Measurements from ENCODE around the gene ATR. TPM values are rescaled to one million over a fixed set of nuclear protein-coding genes. Genes with fewer than 3 reads are reported as not detected.

The ATR gene
- total RNA-seq, 1 experiment from 2014 or later, result 15.8 TPM

- Histone ChIP-seq H3K56ac (ENCODE audit: insufficient read length, low read depth, low read length) (no peak overlapping the region), H4K91ac (ENCODE audit: insufficient read length, low read depth, low read length) (no peak overlapping the region), H3K79me1 (ENCODE audit: insufficient read depth, low read depth, low read length, poor library complexity, severe bottlenecking) (no peaks in the 10 kb centered on the region), H3K4ac (ENCODE audit: low read depth, low read length) (no peak overlapping the region), H3K9ac (ENCODE audit: extremely low read depth, insufficient read length, low read length) (no peak overlapping the region), H3K4me1 (ENCODE audit: insufficient read depth, low read length) (no peaks in the 10 kb centered on the region), H3K27ac (ENCODE audit: insufficient read length, low read depth, low read length) (no peak overlapping the region), H3T11ph (ENCODE audit: low read length) (no peak overlapping the region), H4K8ac (replicated peaks; ENCODE audit: insufficient read length, low read depth, low read length) (no peak overlapping the region), H2BK5ac (ENCODE audit: insufficient read length, low read length) (no peak overlapping the region), H3K23me2 (ENCODE audit: insufficient read length, low read depth, low read length, poor library complexity, severe bottlenecking) (no peaks in the 10 kb centered on the region), H3K79me2 (ENCODE audit: insufficient read depth, low read length) (no peaks in the 10 kb centered on the region), H2BK15ac (ENCODE audit: low read depth, low read length) (no peak overlapping the region), H3K9me3 (ENCODE audit: control insufficient read depth, low read depth, low read length) (no peaks in the 10 kb centered on the region), H4K20me1 (ENCODE audit: control insufficient read depth, insufficient read depth, insufficient read length) (no peaks in the 10 kb centered on the region), H3K23ac (ENCODE audit: insufficient read length, low read depth, low read length) (no peak overlapping the region), H3K27me3 (ENCODE audit: insufficient read depth, low read length) (no peaks in the 10 kb centered on the region), H3K4me2 (ENCODE audit: insufficient read depth, insufficient read length, low read length) (no peak overlapping the region), H2AFZ (ENCODE audit: low read length) (no peak overlapping the region), H4K5ac (ENCODE audit: insufficient read length, low read depth, low read length) (no peak overlapping the region), H2BK12ac (ENCODE audit: insufficient read length, low read depth, low read length) (no peak overlapping the region), H2BK120ac (ENCODE audit: low read depth, low read length, poor library complexity, severe bottlenecking) (no peak overlapping the region), H3K14ac (ENCODE audit: insufficient read depth, low read length) (no peak overlapping the region), H2AK5ac (ENCODE audit: insufficient read length, low read length) (no peak overlapping the region), H3K18ac (ENCODE audit: insufficient read length, low read depth, low read length) (no peak overlapping the region), H2BK20ac (ENCODE audit: low read depth, low read length, poor library complexity, severe bottlenecking) (no peak overlapping the region)
- Mint-ChIP-seq H3K27ac (no peak overlapping the region), H3K36me3 (ENCODE audit: insufficient read depth in 1 of 3, low read depth in 3 of 3) (peaks cover 10 to 17% (median 13%) of the 10 kb centered on the region in 3 experiments; a peak in 6 of 7 replicates), H3K9me3 (no peaks in the 10 kb centered on the region), H3K4me1 (peaks cover 10 to 13% of the 10 kb centered on the region in 2 experiments), H3K27me3 (ENCODE audit: low read depth) (peaks cover 4% of the 10 kb centered on the region; the same call in 1 of the 2 replicates), H3K4me3 (no peak overlapping the region)
- no peak for DNase-seq
- no CpG with 5 or more reads among the region's 4 CpGs for WGBS (ENCODE audit: extremely low coverage, insufficient read length, low lambda C conversion rate)
- no peak for TF ChIP-seq CTCF (conservative IDR thresholded peaks at IDR 0.05)
Measured at GRCh38 chr3:142601713-142602112, 23.2 kb upstream of the ATR start.

All from H9 (cell line).